ENCODE measurements around the gene C6orf52. TPM values are rescaled to one million over a fixed set of nuclear protein-coding genes. Genes with fewer than 3 reads are reported as not detected.

Gene C6orf52
- total and polyA plus RNA-seq, 9 of the 15 experiments (the other 6 are each of a cell fraction or from before 2014, with no cell fraction given) = 6.7 to 37.0 (median 11.1) TPM

- peak; percentile 49 for TF ChIP-seq PRDM10 (IDR thresholded peaks at IDR 0.05; ENCODE audit: partially characterized antibody)
- TF ChIP-seq MLLT1 (IDR thresholded peaks at IDR 0.05) = peak in 1 of 2 experiments; percentile 82; a peak in 2 of 4 replicates
- TF ChIP-seq PHTF2 (CRISPR knock-in tag; IDR thresholded peaks at IDR 0.05) = no peak
- TF ChIP-seq MEIS2 (IDR thresholded peaks at IDR 0.05; ENCODE audit: partially characterized antibody) = peak; percentile 32
- TF ChIP-seq ZNF76 (CRISPR knock-in tag; IDR thresholded peaks at IDR 0.05; ENCODE audit: borderline replicate concordance) = no peak
- TF ChIP-seq PML (IDR thresholded peaks at IDR 0.05; ENCODE audit: low read length) = no peak
- TF ChIP-seq POLR3A (IDR thresholded peaks at IDR 0.05; ENCODE audit: borderline replicate concordance, extremely low read depth, insufficient read depth, insufficient read length) = no peak
- TF ChIP-seq NR2C2 (CRISPR knock-in tag; IDR thresholded peaks at IDR 0.05) = no peak
- TF ChIP-seq NR2C2 (tag; IDR thresholded peaks at IDR 0.05) = peak; percentile 68; the same call in 1 of the 2 replicates
- no peak for TF ChIP-seq XRCC3 (IDR thresholded peaks at IDR 0.05)
- TF ChIP-seq ZNF639 (CRISPR knock-in tag; conservative IDR thresholded peaks at IDR 0.05 in 1 of 2, IDR thresholded peaks at IDR 0.05 in 1 of 2) = peak in 1 of 2 experiments; percentile 55; a peak in 1 of 4 replicates
- TF ChIP-seq ZNF740 (CRISPR knock-in tag; IDR thresholded peaks at IDR 0.05) = no peak
- TF ChIP-seq ZNF740 (tag; IDR thresholded peaks at IDR 0.05) = peak in 1 of 2 experiments; percentile 26; a peak in 1 of 4 replicates
- no peak for TF ChIP-seq MYBL2 (IDR thresholded peaks at IDR 0.05; ENCODE audit: low read depth)
- TF ChIP-seq MYBL2 (CRISPR knock-in tag; IDR thresholded peaks at IDR 0.05; ENCODE audit: borderline replicate concordance) = no peak
- peak; percentile 67; the same call in 1 of the 2 replicates for TF ChIP-seq HBP1 (CRISPR knock-in tag; IDR thresholded peaks at IDR 0.05)
- TF ChIP-seq ATF7 (IDR thresholded peaks at IDR 0.05) = peak; percentile 31; the same call in 1 of the 2 replicates
- TF ChIP-seq JUND (IDR thresholded peaks at IDR 0.05; ENCODE audit: borderline replicate concordance, low read depth, low read length) = 0 out of 2 replicates have a peak, but pooled peaks have one; percentile 26
- TF ChIP-seq JUND (tag; IDR thresholded peaks at IDR 0.05; ENCODE audit: borderline replicate concordance, low read depth, low read length) = peak; percentile 15; the same call in 1 of the 3 replicates
Observed at GRCh38 chr6:10643201-10643651, 51.2 kb downstream of the C6orf52 start (continued).
